Effector CD4-positive, alpha-beta T cell (primary cell): ENCODE measurements around the gene DZIP1.
"Not testable (repeated sequence)": the region's sequence is repeated elsewhere in the genome, so short reads cannot be mapped to it uniquely, and the experiment has no call there.

ENCODE experiments used
- DNase-seq: peaks from one replicate; pipeline ENCODE4 v3.0.0-alpha.2; 2020

Gene DZIP1

DNA sequence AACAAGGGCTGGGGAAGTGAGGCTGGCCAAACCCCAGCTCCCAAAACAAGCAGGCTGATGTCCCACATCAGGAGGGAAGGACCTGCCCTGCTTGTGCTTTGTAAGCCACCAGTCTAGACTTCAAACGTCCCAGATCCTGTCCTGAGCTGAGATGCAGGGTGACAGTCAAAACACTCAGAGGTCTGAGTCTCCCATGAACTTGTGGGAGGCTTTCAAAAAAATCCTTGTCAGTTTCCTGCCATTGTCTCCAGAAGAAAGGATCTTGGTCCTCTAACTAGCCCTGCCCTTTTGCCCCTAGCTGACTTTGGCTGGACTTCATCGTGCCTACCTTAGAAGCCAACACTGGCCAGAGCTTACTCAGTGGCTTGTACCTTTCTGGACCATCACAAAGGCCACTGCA, 43.3 kb downstream of the DZIP1 start:
- DNase-seq, result no peak

DNA sequence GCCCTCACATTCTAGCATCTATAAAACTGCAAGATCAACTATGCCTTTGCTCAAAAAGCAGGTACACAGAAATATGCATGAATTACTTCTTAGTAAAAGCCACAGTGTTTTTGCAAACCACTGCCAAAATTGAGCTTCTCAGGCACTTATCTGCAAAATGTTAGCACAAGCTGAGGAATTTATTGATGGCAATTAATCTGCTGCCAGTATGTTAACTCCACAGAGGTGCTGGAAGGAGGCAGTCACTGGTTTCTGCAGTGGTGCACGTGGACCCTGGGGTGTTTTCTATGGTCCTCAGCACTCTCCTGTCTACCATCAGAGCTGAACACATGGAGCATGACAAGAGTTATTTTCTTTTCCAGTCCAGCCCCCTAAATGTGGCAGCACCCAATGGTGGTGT, 47.8 kb downstream of the DZIP1 start:
- no peak for DNase-seq

DNA sequence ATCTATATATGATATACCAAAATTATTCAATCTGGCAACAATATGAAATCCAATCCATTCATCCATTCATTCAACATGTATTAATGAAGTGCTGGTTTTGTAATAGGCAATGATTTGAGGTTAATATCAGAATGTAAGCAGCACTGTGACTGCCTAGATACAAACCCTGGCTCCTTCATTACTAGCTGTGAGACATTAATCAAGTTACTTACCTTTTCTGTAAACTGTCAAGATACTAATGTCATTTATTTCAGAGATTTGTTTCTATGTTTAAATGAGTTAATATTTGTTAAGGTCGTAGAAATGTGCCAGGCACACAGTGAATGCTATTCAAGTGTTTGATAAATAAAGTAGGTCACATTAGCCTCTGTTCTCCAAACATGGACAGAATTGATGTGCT, 51.0 kb downstream of the DZIP1 start:
- no peak for DNase-seq

DNA sequence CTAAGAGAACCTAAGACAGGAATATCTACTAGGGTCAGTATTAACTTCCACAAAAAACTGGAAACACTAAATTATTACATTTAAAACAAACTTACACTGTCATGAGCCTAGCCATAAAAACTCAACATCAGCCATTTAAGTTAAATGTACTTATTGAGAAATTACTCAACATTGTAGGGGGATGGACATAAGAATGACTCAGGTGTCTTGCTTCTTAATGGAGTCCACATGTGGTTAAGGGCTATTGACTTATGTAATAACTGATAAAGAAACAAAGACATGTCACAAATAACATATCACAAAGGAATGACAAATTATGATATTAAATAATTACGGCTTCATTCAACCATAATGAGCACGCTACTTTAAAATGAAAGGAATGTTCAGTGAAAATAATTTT, 55.8 kb downstream of the DZIP1 start:
- DNase-seq, result no peak

- DNase-seq, result no peak
Observed at GRCh38 chr13:95588134-95588533, 56.4 kb downstream of the DZIP1 start.

DNA sequence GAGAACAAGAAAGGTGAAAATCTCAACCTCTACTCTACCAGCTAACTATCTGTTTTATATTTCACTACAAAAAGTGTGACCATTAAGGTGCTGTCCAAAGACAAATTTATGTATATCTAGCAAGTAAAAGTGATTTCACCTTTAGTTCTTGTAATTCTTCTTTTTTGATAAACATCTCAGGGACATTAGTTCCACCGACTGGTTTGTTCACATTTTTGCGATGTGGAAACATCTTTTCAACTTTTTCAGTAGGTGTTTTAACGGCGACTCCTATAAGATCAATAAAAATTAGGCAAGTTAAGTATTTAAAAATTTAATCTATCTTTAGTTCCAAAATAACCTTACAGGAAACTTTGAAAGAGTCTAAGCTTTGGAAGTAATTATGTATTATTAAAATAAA, 58.6 kb downstream of the DZIP1 start:
- DNase-seq, result no peak

DNA sequence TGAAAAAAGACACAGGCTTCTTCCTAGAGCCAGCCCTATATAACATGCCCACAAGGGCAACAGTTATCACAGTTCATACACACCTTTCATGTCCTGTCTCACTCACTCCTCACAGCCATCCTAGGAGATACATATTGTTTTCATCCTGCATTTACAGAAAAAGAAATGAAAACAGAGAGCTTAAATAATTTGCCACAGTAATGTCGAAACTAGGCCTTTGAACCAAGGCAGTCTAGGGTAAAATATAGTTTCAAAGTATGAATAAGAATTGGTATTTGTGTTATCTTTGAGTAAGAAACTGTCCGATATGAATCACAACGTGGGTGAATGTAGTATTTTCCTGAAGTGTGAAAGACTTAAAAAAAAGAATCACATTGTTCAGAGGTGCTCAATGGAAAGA, 65.2 kb downstream of the DZIP1 start:
- no peak for DNase-seq

DNA sequence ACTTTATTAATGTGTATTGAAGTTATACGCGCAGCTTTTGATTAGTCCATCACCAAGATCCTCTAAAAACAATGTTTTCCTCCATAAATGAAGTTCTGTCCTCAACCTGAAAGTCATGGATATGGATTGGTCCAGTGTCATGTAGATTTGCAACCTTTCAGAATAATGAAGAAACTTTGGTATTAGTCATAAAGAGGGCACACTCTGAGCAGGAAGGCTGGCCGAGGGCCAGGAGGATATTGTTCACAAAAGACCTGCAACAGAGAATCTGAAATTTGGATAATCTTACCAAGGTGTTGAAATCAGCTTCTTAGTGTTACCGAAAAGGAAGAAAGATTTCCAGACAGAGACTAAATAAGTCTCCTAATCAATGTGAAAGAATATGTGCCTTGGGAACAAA, 71.3 kb downstream of the DZIP1 start:
- no peak for DNase-seq

- no peak for DNase-seq
Observed at GRCh38 chr13:95571941-95572340, 72.6 kb downstream of the DZIP1 start.

GRCh38 chr13:95570016-95570415, 74.5 kb downstream of the DZIP1 start:
- no peak for DNase-seq

DNA sequence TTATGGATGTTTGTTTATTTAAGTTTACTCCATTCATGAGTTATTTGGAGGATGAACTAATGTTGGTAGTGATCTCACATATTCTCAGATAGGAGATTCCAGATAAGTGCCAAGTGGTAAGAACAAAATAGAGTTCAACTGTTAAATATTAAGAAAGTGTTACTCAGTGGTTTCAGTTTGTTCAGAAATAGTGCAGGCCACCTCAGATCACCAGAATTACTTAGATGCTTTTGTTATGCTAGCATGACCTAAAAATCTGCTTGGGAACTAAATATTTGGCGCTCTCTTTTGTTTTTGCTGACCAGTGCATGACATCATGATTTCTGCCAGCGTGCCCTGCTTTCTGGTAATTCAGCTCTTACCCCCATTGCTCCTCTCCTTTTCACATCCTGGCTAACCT, 76.4 kb downstream of the DZIP1 start:
- DNase-seq, result no peak

DNA sequence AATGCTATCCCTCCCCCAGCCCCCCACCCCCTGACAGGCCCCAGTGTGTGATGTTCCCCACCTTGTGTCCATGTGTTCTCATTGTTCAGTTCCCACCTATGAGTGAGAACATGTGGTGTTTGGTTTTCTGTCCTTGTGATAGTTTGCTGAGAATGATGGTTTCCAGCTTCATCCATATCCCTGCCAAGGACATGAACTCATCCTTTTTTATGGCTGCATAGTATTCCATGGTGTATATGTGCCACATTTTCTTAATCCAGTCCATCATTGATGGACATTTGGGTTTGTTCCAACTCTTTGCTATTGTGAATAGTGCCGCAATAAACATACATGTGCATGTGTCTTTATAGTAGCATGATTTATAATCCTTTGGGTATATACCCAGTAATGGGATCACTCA, 78.7 kb downstream of the DZIP1 start:
- DNase-seq, result not testable (repeated sequence)

- DNase-seq, result no peak
Observed at GRCh38 chr13:95564733-95565291, 79.7 kb downstream of the DZIP1 start.

GRCh38 chr13:95564091-95564490, 80.4 kb downstream of the DZIP1 start:
- DNase-seq, result no peak

DNA sequence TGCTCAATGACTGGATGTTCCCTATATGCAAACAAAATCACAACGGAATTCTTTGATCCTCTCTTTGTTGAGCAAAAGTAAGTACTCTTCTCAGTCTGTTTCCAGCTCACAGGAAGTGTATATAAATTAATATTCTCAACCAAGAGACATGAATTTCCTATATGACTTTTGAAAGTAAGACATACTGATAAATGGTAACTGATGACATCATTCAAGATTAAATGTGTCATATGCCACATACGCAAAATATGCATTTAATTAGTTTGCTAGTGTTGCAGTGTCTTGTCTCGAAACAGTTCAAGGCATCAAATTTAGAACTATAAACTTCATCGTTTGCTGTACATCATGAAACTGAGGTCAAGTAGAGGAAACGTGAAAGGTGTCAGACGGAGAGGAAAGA, 84.1 kb downstream of the DZIP1 start:
- no peak for DNase-seq

DNA sequence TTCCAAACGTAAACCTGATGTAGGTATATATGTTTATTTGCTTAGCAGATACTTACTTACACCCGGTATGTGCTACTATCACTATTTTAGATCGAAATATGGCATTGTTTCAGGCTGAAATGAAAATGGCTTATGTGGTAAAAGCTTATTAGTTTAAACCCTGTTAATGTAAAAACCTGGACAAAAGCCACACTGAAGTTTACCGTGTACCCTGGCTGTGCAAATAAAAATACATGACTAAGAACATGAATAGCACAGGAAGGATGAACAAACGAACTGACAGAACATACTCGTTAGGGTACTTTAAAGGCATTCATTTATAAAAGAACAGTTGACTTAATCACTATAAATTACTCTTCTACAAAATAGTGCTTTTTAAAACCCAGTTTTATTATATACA, 85.4 kb downstream of the DZIP1 start:
- DNase-seq, result no peak

- no peak for DNase-seq
Observed at GRCh38 chr13:95557013-95557412, 87.5 kb downstream of the DZIP1 start.

DNA sequence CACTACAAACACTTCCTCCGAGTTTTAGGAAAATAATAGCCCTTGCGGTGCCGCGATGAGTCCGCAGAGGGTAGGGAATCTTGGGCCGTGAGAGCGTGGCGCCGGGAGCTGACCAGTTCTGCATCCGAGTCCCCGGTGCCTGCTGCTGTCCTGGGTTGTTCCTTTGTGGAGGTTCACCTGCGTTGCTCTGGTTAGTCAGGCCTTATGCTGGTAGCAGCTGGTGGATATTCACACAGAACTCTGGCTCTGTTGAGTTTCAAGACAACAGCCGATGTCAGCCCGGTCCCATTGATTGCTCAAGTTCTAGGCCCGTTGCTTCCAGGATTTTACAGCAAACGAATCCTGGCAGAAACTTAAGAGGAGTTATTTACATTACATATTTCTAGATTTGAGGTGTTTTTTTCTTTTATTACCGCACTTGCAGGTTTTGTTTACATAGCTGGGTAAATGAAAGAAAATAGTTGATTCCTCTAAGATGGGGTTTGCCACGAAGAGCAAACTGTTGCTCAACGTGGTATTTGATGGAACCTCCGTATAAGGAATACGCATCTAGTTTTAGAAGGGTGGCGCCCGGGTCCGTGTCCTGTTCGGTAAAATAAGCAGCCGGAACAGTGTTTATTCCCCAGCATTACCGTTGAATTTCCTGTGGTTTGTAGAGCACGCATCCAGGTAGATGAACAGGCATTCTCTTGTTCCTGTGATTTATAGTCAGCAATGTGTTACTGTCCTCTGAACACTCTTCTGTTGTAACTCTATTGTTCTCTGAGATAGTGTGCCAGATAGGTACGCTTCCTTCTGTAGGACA, 90.7 kb downstream of the DZIP1 start:
- no peak for DNase-seq

DNA sequence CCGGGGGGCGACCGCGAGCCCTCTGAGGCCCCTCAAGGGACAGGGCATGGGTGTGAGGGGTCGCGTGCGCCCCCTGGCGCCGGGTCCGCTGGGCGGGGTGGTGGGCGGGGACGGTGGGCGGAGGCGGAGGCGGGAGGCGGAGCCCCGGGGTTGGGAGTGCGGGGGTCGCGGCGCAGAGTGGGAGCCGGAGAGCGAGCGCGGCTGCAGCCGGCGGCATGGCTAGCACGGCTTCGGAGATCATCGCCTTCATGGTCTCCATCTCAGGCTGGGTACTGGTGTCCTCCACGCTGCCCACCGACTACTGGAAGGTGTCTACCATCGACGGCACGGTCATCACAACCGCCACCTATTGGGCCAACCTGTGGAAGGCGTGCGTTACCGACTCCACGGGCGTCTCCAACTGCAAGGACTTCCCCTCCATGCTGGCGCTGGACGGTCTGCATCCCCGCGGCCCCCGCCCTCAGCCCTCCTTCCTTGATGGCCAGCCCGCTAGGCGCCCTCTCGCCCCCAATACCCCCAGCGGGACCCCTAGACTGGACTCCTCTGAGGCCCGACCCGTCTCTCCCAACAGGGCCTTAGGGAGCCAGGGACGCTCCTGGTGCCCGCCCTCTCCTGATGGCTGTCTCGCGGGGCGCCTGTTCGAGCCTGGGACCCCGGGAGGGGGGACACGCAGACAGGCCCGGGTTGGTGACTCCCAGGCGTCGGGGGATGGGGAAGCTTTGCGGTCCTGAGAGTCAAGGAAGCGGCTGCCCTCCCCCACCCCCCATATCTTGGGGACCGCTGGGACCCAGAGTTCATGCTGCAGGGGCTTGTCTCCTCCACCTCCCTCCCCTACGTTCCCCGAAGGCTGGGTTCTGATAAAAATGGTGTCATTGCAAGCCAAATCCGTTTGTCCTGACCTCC, 91.7 kb downstream of the DZIP1 start, which contains the start of gene CLDN10:
Gene CLDN10 (plus strand): TSS at position 182 of the 903 bp plus-strand sequence. CDS start 34 bp downstream, at position 216.
- no peak for DNase-seq

GRCh38 chr13:95552208-95552538, 92.3 kb downstream of the DZIP1 start:
- DNase-seq, result no peak

- DNase-seq, result no peak
Observed at GRCh38 chr13:95547531-95548167, 96.9 kb downstream of the DZIP1 start.

DNA sequence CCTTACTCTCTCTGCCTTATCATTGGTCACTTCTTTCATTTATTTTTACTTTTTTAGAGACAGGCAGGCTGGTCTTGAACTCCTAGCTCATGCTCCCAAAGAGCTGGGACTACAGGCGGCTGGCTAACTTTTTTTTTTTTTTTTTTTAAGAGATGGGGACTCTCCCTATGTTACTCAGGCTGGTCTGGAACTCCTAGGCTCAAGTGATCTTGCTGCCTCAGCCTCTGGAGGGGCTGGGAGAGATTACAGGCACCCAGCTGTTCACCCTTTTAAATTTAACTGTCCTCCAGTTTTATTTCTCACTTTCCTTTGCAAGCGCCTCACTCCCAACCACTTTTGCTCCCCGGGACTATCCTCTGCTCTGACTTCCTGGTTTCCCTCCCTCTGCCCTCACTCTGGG, 97.6 kb downstream of the DZIP1 start:
- no peak for DNase-seq

DNA sequence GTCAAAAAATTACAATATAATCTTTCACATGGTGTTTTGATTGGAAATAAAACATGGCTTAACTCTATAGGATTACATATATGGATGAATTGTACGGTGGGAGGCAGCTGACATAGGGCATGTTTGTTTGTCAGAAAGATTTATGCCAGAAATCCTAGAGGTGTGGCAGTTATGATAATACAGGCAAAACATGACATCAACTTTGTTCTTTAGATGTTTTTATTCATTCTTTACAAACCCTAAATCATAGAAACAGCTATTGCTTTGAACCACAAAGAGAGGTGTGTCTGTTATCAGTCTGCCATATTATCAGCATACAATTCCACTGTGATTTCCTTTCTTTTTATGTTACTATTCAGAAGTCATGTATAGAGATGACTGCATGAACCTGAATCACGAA, 100.2 kb downstream of the DZIP1 start:
- DNase-seq, result no peak
